Small intestine (tissue), 7 donors: ENCODE results near the gene CHRNA10. TPM values are rescaled to one million over a fixed set of nuclear protein-coding genes. Genes with fewer than 3 reads are reported as not detected.

Experiments used
- DNase-seq, 2 donors: peaks; one replicate each; pipeline versions ENCODE4 v3.0.0 to v3.0.0-alpha.2; 2013
- FAIRE-seq: peaks from 2 replicates; lab custom pipeline; 2012; peaks lifted over from hg19 to GRCh38; lab: Jason Lieb, UNC
- H3K27ac ChIP-seq, 3 donors: one replicate each; pipeline ENCODE4 v1.5.1; 2013; ENCODE audit warnings: low read length in 2 of 3, mild to moderate bottlenecking in 2 of 3, control low read depth in 1 of 3, inconsistent platforms in 1 of 3, low read depth in 1 of 3, moderate library complexity in 1 of 3
- H3K27me3 ChIP-seq, 3 donors: one replicate each; pipeline ENCODE4 v1.6.1; 2013; ENCODE audit warnings: low read length in 3 of 3, inconsistent platforms in 1 of 3; ENCODE audit not compliant: control insufficient read depth in 3 of 3, insufficient read depth in 3 of 3
- H3K36me3 ChIP-seq, 3 donors: one replicate each; pipeline ENCODE4 v1.6.1; 2013; ENCODE audit warnings: low read length in 3 of 3, inconsistent platforms in 1 of 3, low read depth in 1 of 3, mild to moderate bottlenecking in 1 of 3, moderate library complexity in 1 of 3; ENCODE audit not compliant: control insufficient read depth in 3 of 3, insufficient read depth in 2 of 3
- H3K4me1 ChIP-seq, 3 donors: one replicate each; pipeline ENCODE4 v1.6.1; 2013; ENCODE audit warnings: low read length in 2 of 3, inconsistent platforms in 1 of 3, low read depth in 1 of 3, mild to moderate bottlenecking in 1 of 3, moderate library complexity in 1 of 3; ENCODE audit not compliant: control insufficient read depth in 3 of 3, insufficient read depth in 2 of 3
- H3K4me3 ChIP-seq, 3 donors: one replicate each; pipeline ENCODE4 v1.5.1; 2013; ENCODE audit warnings: low read length in 3 of 3, control low read depth in 1 of 3, inconsistent platforms in 1 of 3, low read depth in 1 of 3, mild to moderate bottlenecking in 1 of 3, moderate library complexity in 1 of 3
- H3K9me3 ChIP-seq, 2 donors: one replicate each; pipeline ENCODE4 v1.6.1; 2013; ENCODE audit warnings: low read depth in 1 of 2, low read length in 1 of 2; ENCODE audit not compliant: control insufficient read depth in 2 of 2, insufficient read depth in 1 of 2
- WGBS, 3 donors: extraction: QIAGEN DNeasy Blood & Tissue Kit; methylation state at CpG; one replicate each; pipeline ENCODE4 v1.1.7; 2013; 5-methylcytosine and 5-hydroxymethylcytosine counted together
- polyA plus RNA-seq, 4 donors: library from polyadenylated mRNA; stranded (reverse) in 3 of 4; unstranded in 1 of 4; fragments of 200-250 nt in 3 of 4; fragments of 120-200 nt in 1 of 4; gene quantifications; one replicate each; pipeline versions ENCODE4 v1.2.1 to v1.2.3, GENCODE V29; 2013
- donor health status: healthy with polysubstance abuse.
- donor health status: control.
- donor health status: control.
- donor health status: Bipolar disorder and iron deficiency.
- donor health status: healthy.

The CHRNA10 gene
- polyA plus RNA-seq, 4 donors = 1.0 to 2.7 (median 1.7) TPM

DNA sequence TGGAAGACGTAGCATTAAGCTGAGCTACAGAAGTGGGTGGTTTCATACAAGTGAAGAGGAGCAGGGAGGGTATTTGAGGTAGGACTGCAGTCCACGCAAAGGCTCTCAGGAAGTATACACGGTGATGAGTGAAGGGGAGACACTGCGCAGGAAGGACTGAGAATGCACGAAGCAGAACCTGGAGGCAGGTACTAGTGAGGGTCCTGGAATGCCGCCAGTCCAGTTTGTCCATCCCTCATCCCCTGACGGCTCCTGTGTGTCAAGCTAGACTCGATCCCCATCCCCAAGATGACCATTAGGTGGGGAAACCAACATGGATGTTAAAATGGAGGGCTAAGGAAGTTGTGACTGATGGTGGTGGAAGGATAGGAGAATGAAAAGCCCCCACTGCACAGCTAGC lies 53.2 kb downstream of the CHRNA10 start:
- no peak for FAIRE-seq
- H3K27me3 ChIP-seq = peaks cover 0 to 2% (median 0%) of the 10 kb centered on the region in 3 donors
- WGBS, 3 donors = 75 to 89% (median 79%) methylated on average over 8 of the region's 8 CpGs

DNA sequence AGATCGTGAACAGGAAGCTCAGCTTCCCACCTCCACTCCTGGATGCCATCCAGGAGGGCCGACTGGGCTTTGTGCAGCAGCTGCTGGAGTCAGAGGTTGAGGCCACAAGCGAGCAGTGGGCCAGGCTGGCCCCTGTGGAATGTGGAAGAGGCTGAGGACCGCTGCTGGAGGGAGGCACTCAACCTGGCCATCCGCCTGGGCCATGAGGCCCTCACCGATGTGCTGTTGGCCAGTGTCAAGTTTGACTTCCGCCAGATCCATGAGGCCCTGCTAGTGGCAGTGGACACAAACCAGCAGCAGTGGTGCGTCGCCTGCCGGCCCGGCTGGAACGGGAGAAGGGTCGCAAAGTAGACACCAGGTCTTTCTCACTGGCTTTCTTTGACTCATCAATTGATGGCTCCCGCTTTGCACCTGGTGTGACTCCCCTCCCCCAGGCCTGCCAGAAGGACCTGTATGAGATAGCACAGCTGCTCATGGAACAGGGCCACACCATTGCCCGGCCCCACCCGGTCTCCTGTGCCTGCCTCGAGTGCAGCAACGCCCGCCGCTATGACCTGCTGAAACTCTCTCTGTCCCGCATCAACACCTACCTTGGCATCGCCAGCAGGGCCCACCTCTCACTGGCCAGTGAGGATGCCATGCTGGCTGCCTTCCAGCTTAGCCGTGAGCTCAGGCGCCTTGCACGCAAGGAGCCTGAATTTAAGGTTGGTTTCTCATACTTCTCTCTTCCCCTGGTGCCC lies 54.3 kb downstream of the CHRNA10 start:
- no peak for FAIRE-seq
- 75 to 79% (median 76%) methylated on average over 25 of the region's 25 CpGs for WGBS, 3 donors

More for the DNA sequence above, 53.2 kb downstream of the CHRNA10 start:
- no peaks in the 10 kb centered on the region for H3K4me1 ChIP-seq
- peaks cover 0 to 2% of the 10 kb centered on the region in 2 donors for H3K9me3 ChIP-seq
- H3K36me3 ChIP-seq = no peaks in the 10 kb centered on the region
- DNase-seq = no peak
- no peak overlapping the region for H3K27ac ChIP-seq
- H3K4me3 ChIP-seq = no peak overlapping the region

DNA sequence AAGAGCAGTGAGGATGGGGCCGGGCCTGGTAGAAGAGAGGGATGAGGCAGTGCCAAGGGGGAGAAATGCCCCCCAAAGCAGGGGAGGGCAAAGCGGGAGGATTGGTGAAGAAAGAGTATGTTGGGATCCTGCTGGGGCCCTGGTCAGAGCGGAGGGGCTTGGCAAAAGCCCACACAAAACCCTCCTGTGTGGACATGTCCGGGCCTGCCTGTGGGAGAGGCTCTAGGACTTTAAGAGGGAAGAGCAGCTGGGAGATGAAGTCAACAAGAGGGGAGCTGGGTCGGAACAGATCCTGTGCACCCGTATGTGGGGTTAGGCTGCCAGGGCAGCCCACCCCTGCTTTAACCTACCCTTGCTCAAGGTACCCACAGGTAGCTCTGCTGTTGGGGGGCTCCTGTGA lies 55.2 kb downstream of the CHRNA10 start:
- H3K27ac ChIP-seq = no peak overlapping the region
- FAIRE-seq (no peak), DNase-seq (no peak)
- WGBS, 3 donors = 83 to 86% (median 84%) methylated on average over 6 of the region's 6 CpGs
- H3K4me1 ChIP-seq = no peaks in the 10 kb centered on the region
- peaks cover 0 to 2% (median 0%) of the 10 kb centered on the region in 3 donors for H3K27me3 ChIP-seq
- no peaks in the 10 kb centered on the region for H3K36me3 ChIP-seq
- H3K9me3 ChIP-seq = peaks cover 0 to 2% of the 10 kb centered on the region in 2 donors
- H3K4me3 ChIP-seq = no peak overlapping the region

More for the DNA sequence above, 54.3 kb downstream of the CHRNA10 start:
- Histone ChIP-seq H3K4me3 (no peak overlapping the region), H3K4me1 (no peaks in the 10 kb centered on the region), H3K27me3 (peaks cover 0 to 2% (median 0%) of the 10 kb centered on the region in 3 donors), H3K36me3 (no peaks in the 10 kb centered on the region), H3K27ac (no peak overlapping the region), H3K9me3 (peaks cover 0 to 2% of the 10 kb centered on the region in 2 donors)
- no peak for DNase-seq

Other genes starting within 250 kb of the CHRNA10 start
- under 1 TPM in 2 of 4 donors, not detected in 2; 0.09 to 0.25 TPM for gene ART5, start 29.4 kb downstream of the CHRNA10 start, polyA plus RNA-seq
- under 1 TPM in 1 of 4 donors, not detected in 3; 0.04 TPM for gene ART1, start 26.3 kb downstream of the CHRNA10 start, polyA plus RNA-seq
- 10 to 100 TPM; 14.1 to 53.1 (median 24.4) TPM for gene NUP98, start 126.2 kb upstream of the CHRNA10 start, polyA plus RNA-seq
- 100 to 1,000 TPM in 1 of 4 donors, 10 to 100 TPM in 3; 18.9 to 106 (median 24.1) TPM for gene PGAP2, start 137.2 kb upstream of the CHRNA10 start, polyA plus RNA-seq
- gene RHOG, start 169.6 kb upstream of the CHRNA10 start, polyA plus RNA-seq = 100 to 1,000 TPM in 1 of 4 donors, 10 to 100 TPM in 3; 45.5 to 114 (median 74.3) TPM
- gene STIM1, start 184.3 kb upstream of the CHRNA10 start, polyA plus RNA-seq = 10 to 100 TPM in 2 of 4 donors, 1 to 10 TPM in 2; 5.6 to 27.9 (median 11.7) TPM